HuH-7 (cell line): Measurements from ENCODE around the gene PARD3B.

ENCODE experiments used
- DNase-seq: peaks from one replicate; pipeline ENCODE4 v3.0.0; 2011; ENCODE audit warnings: low spot score

The PARD3B gene

DNA sequence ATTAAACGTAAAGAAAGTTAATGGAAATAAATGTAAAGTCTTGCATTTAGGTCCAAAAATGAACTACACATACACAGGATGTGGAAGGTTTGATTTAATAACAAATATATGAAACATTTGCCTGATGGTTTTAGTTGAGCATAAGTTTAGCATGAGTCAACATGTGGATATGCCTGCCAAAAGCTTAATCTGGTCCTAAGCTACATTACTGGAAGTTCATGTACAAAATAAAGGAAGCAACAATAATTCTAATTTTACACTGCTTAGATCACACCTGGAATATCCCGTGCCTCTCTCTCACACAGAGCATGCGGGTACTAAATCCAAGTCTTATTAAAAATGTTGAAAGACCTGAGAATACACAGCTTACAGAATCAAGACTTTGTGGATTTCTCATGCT lies 860.5 kb downstream of the PARD3B start:
- DNase-seq: no peak

DNA sequence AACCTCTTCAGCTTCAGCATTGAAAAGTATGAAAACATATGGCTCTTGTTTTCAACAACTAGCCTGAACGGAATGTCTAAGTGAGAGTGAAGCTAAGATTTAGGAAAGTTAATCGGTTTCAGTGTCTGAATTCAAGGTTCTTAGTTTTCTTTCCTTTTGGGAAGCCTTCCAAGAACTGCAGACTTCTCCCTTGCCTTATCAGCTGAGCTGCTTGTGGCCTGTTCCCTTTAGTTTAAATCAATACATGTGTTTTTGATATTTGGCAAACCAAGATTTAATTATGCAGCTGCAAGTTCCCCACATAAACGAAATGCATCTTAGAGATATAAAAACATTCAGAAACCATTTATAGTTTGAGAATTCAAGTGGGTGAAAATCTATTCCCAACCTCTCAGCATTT lies 862.7 kb downstream of the PARD3B start:
- DNase-seq: no peak

DNA sequence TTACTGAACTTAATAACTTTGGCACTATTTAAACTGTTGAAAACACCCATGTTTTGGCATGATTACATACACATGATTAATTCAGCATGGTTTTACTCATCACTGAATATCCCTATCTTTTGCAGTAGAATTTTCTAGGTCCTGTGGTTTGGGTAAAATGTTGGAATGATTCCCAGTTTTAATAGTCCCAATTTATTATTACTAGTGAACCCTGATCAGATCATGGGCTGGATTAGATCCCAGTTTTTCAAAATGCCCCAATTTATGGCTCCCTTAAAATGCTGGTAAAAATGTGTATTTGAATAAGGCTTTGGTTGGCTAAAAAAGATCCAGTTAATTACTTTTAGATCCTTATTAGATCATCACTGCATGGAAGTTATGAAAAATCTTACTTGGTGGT lies 863.4 kb downstream of the PARD3B start:
- DNase-seq: no peak

DNA sequence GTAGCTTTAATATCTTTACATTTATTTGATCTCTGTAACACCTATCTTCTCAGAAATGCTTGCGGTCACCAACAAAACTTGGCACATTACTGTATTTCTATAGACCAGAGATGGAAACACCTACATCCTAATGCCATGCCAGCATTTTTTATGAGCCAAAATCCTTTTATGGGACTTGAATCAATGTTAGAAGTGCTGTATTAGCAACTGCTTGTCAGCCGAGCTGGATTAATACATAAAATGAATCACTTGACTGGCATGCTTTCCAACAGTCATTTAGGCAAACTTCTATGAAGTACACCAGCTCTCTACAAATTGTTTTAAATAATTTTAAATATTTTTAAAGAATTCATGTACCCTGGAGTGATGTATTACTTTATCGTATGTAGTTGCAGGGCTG lies 864.1 kb downstream of the PARD3B start:
- no peak for DNase-seq

DNA sequence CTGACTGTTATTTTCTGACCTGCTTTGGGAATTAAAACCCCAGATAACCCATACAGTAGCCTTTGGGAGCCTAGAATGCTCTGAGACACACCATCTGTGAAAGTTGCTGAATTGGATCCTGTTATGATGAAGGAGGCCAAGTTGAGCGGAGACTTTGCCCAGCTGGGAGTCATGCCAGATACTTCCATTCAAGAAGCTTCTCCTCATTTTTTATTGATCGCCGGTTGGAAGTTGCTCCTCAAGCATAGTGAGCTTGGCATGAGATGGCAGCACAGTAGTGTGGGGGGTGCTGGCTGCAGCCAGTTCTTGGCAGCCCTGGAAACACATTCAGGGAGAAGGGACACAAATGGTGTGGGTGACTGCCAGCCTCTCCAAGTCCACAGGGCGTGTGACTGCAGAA lies 866.3 kb downstream of the PARD3B start:
- DNase-seq: no peak

DNA sequence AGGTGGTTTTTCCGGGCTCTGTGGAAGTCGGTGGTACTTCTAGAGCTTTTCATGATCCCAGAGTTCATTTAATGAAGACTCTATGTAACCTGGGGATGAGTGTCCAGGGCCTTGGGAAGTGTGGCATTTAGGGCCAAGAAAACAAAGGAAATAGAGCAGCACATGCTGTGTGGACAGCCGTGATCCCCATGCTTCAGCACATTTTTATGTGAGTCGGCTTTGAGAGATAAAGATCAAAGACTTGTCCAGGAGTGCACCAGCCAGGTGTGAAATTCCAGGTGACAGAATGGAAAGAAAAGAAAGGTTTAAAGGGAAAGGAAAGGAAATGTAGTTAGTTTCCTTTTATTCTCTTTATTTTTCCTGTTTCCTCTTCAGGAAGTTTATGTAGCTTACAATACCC lies 879.1 kb downstream of the PARD3B start:
- DNase-seq: no peak

DNA sequence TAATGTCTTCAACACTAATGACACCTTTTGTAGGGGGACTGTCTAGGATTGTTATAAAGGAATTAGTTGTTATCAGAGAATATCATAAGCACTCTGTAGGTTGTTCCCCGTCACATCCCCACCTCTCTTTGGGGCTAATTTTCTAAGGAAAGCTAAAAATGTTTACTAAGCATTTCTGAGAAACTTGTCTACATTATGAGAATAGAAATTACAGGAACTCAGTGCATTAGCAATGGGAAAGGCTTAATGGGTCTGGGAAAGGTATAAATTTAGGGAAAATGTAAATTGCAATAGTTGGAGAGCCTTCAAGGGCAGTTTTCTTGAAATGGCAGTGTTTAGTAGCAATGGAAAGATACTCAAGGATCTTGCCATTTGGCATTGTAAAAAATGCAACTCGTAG lies 879.8 kb downstream of the PARD3B start:
- no peak for DNase-seq

DNA sequence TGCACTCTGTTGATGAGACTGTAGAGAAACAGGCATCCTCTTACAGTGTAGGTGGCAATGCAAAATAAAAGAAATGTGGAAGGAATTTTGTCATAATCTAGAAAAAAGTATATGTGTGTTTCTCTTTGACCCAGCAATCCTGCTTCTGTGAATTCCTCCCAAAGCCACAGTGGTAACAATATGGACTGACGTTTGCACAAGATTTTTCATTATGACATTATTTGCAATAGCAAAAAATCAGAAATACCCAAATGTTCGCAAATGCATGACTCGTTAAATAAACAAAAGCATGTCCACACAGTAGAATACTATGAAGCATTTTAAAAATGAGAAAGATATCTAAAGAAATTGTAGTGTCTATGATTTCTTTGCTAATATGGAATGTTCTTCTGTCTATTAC lies 881.8 kb downstream of the PARD3B start:
- DNase-seq: no peak

DNA sequence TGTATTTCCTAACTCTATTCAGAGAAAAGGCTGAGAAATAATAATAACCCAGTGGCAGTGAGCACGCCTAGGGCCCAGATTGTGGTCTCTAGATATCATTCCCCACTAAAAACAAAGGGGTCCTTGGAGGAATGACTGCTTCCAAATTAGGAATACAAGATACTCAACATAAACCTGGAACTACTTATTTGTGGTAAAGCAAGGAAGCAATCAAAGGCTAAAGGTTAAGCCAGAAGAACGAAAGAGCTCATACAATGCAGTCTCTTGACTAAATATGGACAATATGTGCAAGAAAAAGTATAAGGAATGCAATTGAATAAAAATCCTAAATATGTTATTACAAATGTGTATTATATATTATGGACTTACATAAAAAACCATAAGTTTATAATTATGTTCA lies 883.5 kb downstream of the PARD3B start:
- DNase-seq: no peak

DNA sequence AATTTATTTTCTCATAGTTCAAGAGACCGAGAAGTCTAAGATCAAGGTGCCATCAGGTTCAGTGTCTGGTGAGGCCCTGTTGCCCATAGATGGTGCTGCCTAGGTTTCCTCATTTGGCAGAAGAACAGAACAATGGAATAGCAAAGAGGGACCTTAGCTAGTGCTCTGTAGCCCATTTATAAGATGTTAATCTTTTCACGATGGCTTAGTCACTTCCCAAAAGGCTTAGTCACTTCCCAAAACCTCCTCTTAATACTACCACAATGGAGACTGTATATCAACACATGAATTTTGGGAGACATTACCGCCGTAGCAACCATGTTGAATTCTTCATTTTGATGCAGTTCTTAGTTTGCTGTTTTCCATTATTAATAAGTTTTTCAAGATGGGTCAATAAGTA lies 890.7 kb downstream of the PARD3B start:
- no peak for DNase-seq

DNA sequence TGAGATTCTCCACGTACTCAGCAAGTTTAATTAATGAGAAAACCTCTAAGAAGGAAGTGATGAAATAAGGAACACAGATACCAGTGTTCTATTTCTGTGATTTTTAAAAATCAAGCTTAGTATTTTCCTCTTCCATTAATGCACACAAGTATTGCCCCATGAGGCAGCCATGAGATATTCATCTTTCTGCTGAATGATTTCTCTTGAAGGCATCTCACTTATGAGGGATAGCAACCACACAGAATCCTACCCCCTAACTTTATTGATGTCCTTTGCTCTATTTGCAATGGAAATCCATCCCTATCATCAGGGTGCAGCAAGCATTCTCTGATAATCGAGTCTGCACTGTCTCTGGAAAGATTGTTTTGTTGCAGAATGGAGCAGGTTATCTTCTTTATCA lies 893.0 kb downstream of the PARD3B start:
- DNase-seq: no peak

DNA sequence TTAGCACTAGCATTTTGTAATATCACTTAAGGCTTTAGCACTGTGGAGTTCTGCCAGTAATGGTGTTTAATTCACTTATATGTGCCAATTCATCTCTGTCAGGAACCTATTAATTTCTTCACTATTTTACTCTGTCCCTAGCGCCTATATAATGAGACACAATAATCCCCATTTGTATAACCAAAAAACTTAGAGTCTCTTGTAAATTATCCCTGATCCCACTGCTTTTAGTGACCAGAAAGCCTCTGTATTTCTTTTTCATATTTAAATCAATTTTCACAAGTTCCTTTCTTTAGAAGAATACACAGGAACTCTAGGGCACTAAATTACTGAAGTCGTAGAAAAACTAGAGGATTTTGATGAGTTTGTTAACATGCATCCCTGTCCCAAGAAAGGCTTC lies 894.3 kb downstream of the PARD3B start:
- DNase-seq: no peak

DNA sequence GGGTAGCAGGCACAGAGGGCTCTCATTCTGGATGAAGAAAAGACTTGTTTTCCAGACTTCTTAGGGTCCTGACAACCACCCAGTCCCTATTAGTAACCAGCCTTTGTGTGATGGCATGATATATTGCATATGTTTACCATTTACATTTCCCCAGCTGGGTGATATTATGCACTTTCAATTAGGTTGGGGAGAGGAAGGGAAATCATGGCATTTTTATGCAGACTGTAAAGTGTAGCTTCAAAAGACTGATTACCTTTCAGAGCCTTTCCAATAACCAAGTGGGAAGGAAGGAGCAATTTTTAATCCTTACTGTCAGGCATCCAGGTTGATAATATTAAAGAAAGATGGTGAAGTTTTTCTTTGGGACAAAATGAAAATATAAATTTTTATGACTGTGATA lies 896.2 kb downstream of the PARD3B start:
- no peak for DNase-seq

DNA sequence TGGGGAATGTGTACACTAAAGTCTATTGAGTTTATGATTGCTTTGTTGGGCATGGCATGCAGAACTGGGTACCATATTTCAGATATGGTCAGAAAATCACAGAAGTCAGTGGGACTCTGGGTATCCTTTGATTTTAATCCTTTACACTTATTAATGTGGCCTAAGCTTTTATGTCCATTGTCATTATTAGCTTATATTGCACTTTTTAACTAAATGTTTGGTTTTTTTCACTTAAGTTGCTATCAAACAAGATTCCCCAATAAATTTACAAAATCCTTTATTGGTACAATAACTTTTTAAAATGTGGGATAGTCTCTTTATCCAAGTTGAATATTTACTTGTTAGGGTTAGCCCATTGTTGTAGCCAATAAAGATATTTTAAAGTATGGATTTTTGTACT lies 902.9 kb downstream of the PARD3B start:
- DNase-seq: no peak

DNA sequence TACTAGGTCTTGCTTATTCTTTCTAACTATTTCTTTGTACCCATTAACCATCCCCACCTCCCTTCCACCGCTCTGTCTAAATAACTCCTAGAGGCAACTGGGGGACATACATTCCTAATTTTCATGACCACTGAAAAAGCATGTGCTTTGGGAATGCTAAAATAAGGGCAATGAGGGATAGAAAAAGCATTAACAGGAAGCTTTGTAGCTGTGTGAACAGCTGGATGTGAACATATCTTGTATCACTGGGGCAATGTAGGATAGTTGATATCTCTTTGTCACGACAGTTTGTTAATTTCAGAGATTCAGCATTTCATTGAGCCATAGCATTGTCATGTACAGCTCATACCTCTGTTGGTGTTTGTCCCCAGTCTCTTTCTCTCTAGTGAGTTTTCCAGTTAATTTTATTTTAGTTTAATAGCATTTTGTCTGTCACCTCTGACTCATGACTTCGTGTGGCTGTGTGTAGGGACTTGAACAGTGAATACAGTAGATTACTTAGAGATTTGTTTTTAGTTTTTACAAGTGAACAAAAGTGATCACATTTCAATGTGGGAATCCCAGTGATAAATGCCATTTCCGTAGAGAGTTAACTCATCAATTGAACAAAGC lies 906.7 kb downstream of the PARD3B start:
- no peak for DNase-seq

DNA sequence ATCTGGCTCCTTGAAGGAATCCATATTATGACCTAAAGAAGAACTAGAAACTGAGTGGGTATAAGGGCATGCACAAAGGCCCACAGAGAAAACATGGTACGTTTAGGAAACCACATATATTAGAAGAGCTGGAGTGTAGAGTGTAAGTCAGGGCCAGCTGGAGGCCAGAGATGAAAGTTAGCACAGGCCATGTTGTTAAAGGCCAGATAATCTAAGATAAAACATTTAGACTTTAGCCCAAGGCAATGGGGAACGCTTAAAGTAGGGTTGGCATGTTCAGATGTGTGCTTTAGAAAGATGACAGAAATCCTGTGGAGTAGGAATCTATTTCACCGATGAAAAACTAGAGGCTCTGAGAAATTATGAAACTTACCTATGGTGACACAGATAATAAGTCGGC lies 907.9 kb downstream of the PARD3B start:
- DNase-seq: no peak

DNA sequence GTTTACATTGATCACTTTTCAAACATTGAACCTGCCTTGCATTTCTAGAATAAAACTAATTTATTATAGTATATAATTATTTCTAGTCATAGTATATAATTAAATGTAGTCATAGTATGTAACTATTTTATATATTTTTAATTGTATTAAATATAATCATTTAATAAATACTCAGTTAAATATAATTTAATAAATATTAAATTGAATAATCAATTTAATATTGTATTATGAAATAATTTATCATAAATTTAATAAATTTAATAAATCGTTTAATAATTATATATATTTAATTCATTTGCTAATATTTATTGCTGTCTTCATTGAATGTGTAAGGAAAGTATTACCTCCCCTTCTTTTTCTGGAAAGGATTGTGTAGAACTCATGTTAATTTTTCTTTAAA lies 911.4 kb downstream of the PARD3B start:
- DNase-seq: no peak

DNA sequence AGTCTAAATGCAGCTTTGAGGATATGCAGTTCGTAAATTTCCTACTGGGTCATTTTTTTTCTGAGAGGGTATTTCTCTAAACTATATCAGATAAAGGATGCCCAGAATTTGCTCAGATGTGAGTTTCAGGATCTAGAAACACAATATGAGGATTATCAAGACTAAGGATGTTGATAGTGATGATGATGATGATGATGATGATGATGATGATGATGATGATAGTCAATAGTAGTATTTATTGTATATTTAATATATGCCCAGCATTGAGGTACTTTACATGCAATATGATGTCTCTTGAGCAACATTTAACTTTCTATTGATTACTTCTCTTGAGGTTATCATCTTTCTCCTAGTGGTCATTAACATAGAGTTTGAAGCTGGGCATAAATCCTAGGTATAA lies 914.9 kb downstream of the PARD3B start:
- DNase-seq: no peak

DNA sequence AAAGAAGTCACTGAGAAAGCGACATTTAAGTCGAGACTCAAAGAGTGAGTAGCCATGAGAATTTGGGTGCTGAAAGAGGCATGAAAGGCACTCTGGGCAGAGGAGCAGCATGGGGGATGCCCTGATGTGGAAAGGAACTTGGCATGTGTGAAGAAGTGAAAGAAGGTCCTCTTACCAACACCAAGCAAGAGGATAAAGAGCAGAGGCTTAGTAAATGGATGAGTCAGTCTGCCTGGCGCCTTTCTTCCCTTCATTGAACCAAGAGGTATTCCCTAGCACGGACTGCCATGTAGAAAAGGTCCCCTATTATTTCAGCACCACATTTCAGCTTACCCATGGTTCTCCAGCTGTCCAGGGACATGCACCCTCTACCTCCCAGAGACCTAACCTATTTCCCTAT lies 915.9 kb downstream of the PARD3B start:
- DNase-seq: no peak

DNA sequence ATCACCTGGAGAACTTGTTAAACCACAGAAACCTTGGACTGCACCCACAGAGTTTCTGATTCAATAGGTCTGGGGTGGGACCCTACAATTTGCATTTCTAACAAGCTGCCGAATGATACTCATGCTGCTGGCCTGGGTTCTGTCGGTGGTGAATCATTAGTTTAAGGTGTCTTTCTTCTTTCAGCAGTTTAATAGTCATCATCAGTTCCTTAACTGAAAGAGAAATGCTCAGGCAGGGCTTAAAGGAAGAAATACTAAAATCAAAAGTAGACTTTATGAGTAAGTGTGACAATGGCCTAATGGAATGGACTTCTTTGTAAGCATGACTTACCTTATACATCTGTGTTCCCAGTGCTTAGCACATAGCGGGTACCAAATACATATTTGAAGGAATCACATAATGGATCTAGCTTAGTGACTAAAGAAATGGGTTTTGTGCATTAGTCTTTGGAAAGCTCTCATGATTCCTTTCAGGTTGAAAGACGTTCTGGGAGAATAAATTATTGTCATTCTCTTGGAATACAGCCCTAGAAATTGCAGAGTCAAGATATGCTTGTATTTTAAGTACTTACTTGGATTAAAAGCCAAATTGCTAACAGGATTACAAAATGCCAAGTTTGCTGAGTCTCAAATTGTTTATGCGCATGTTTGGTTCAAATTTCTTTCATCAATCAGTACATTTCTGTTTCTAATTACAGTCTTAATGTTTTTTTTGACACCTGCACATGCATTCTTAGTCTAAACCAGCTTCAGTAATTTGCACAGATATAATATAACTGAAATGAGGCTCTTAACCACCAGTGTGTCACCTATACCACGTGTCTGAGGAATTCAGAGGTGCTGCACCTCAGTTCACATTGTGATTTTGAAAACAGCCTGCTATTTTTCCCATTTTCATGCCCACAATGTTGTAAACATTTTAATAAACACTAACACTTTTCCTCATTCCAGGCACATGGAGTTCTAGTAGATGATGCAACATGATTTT lies 916.7 kb downstream of the PARD3B start:
- no peak for DNase-seq

DNA sequence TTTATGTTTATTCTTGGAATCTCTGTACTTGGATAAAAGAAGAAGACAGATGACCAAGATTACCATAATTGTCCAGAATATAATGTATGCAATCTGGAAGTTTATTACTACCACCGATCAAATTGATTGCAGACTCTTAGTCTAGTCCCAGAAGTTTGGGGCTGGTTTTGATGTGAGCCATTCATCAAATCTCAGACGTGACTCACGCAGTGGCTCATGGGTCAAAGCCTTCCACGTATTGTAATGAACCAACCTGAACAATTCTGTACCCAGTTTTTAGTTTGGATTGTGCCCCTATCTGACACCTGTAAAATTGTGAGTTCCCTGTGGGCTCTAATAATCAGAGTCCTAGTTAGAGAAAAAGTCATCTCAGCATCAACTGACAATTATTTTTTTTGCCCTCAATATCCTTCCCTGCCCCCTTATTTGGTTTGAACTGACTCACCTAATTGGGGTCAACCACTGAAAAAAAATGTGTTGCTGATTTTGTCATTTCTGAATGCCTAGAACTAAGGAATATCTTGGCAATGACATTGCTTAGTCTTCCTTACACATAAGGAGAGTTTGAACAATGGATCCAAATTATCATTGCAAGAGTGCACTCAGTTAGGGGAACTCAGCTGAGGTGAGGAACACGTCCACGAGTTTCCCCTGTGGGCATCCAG lies 917.5 kb downstream of the PARD3B start:
- DNase-seq: no peak

DNA sequence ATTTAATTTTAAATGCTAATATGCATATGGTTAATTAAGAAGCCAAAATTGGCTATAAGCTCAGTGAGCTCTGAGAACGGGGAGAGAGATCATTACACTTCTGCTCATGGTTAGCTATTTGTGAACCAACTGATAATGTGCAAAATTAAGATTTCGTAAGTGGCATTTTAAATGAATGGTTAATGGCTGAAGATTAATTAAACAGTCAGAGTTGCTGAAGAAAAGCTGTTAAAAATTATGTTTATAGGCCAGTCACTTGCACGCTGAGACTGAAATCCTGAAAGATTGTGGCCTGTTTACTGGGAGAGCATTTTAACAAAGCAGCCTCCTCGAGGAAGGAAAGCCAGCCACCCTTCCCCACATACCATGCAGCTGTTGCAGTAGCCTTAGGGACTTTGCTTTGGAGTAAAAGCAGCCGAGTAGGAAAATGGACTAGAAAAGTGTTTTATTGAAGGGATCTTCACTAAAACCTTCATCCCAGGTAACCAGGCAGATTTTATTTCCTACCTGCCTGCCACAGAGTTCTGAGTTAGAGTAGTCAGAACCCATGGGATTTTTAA lies 918.3 kb downstream of the PARD3B start:
- no peak for DNase-seq

DNA sequence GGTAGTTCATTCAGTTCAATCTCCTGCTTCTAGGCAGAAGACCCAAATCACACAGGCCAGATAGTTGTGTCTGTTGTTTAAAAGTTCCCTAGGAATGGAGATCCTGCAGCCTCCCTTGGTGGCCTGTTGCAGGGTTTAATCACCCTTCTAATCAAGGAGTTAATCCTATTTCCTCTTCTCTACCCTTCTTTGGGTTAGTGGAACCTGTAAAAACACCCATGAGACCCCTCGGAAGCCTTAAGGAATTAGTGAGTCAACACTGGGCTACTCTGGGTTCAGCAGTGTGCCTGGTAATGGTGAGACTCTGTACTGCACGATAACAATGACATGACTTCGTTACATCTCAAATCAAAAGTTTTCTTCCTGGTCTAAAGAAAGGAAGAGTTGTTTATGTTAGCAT lies 919.4 kb downstream of the PARD3B start:
- no peak for DNase-seq
